Germinal center (tissue), 1 donor: ENCODE measurements around the gene ZNF700.
"Not testable (repeated sequence)": the region's sequence is repeated elsewhere in the genome, so short reads cannot be mapped to it uniquely, and the experiment has no call there.

Experiments used
- DNase-seq: peaks from one replicate; pipeline ENCODE4 v3.0.0; 2012; ENCODE audit warnings: mixed read lengths, low spot score

ZNF700 gene

GRCh38 chr19:11941361-11941887 is 16.5 kb downstream of the ZNF700 start:
- DNase-seq: not testable (repeated sequence)

DNA sequence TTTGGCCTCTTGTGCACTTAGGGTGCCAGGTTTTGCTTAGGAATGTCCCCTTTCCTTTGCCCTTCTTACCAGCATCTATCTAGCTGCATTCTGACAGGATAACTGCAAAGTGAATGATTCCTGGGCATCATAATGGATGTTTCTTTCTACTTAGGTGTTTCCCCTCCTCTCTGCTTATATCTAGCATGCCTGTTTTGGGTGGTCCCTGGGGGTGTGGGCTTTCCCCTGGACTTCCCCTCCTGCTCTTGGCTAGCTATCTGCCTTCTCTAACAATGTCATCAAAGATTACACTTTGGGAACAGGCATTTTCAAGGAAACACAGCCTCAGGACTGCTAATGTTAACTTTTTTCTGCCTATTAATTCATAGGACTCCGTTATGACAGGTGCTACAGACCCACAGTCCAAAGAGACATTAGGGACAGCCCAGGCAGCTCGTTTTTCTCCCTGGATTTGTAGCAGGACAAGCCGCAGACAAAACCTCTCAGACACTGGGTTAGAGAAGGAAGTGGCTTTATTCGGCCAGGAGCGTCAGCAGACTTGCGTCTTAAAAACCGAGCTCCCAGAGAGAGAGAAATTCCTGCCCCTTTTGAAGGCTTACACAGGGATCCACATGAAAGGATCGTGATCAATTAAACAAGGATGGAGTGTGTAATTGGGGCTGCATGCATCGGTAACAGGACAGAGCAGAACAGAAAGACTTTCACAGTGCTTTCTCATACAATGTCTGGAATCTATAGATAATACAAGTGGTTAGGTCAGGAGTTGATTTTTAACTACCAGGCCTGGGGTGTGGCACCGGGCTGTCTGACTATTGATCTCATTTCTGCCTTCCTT is 17.3 kb downstream of the ZNF700 start:
- DNase-seq: no peak

DNA sequence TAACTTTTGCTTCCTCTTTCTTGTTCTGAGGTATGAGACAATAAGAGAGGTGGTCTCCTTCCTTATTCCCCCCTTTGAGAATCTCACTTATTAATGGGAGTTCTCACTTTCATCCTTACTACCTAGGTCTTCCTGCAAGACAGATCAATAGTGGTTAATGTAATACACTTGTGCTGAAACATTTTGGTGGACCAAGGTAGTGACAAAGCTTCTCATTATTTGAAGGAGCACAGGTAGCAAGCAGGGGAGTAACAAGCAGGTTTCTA is 17.9 kb downstream of the ZNF700 start:
- no peak for DNase-seq

- DNase-seq: no peak
These were observed 19.7 kb downstream of the ZNF700 start for GRCh38 chr19:11944656-11945055.

- DNase-seq: no peak
These were observed 23.7 kb downstream of the ZNF700 start for GRCh38 chr19:11948646-11949045.

- no peak for DNase-seq
These were observed 24.3 kb downstream of the ZNF700 start for GRCh38 chr19:11949201-11949600.

- DNase-seq: not testable (repeated sequence)
These were observed 24.7 kb downstream of the ZNF700 start for GRCh38 chr19:11949614-11950080.

DNA sequence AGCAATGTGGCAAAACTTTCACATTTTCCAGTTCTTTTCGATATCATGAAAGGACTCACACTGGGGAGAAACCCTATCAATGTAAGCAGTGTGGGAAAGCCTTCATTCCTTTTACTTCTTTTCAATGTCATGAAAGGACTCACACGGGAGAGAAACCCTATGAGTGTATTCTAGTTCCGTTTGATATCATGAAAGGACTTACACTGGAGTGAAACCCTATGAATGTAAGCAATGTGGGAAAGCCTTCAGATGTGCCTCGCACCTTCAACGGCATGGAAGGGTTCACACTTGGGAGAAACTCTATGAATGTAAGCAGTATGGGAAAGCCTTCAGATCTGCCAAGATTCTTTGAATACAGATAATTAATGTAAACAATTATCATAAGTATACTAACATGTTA is 25.4 kb downstream of the ZNF700 start:
- DNase-seq: no peak

GRCh38 chr19:11963566-11964355 is 38.9 kb downstream of the ZNF700 start:
- DNase-seq: peak; percentile 75

- DNase-seq: peak; percentile 3
These were observed 39.6 kb downstream of the ZNF700 start for GRCh38 chr19:11964496-11964857.

GRCh38 chr19:11964858-11965645 is 40.1 kb downstream of the ZNF700 start, which contains the start of gene ZNF763:
ZNF763 (plus strand) TSS chr19:11965040; CDS start chr19:11965209, 169 bp downstream.
- peak; percentile 94 for DNase-seq

DNA sequence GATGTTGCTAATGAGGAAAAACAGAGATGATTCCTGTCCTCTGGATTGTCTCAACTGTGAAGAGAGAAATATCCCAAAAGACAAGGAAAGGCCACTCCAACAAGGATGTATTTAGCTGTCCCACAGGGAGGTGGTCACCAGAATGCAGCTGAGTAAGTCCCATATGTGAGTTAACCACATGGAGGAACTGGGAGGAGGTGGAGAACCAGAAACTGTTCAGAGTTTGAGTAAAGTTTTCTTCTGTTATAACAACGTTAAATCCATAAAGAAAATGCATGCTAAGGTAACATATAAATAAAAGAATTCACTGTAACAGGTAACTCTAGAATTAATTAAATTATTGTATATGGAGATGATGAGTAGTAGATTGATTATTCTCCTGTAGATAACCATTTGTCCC is 45.3 kb downstream of the ZNF700 start:
- DNase-seq: no peak

- no peak for DNase-seq
These were observed 46.1 kb downstream of the ZNF700 start for GRCh38 chr19:11971041-11971440.

DNA sequence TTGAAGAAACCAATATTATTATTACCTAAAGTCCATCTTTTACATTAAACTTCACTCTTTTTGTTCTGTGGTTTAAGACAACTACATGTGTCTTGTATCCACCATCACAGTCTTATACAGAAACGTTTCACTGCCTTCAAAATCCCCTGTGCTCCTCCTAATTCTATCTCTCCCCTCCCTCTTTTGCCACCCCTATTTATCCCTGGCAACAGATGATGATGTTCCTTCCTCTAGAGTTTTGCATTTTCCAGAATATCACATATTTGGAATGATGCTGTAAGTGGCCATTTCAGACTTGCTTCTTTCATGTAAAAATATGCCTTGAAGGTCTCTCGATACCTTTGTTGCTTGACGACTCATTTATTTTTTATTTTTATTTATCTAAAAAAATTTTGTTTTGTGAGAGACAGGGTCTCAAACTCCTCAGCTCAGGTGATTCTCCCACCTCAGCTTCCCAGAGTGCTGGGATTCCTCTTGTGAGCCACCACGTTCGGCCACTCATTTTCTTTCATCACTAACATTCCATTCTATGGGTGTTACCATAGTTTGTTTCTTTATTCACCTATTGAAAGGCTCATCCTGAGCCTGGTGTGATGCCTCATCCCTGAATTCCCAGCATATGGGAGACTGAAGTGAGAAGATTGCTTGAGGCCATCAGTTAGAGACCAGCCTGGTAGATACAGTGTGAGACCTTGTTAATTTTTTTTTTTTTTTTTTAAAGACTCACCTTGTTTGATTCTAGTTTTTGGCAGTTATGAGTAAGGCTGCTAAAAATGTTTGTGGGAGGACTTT is 48.3 kb downstream of the ZNF700 start:
- no peak for DNase-seq

DNA sequence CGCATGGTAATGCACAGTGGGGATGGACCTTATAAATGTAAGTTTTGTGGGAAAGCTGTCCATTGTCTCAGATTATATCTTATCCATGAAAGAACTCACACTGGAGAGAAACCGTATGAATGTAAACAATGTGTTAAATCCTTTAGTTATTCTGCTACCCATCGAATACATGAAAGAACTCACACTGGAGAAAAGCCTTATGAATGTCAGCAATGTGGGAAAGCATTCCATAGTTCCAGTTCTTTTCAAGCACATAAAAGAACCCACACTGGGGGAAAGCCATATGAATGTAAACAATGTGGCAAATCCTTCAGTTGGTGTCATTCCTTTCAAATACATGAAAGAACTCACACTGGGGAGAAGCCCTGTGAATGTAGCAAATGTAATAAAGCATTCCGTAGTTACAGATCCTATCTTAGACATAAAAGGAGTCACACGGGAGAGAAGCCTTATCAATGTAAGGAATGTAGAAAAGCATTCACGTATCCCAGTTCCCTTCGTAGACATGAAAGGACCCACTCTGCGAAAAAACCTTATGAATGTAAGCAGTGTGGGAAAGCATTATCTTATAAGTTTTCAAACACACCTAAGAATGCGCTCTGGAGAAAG is 53.7 kb downstream of the ZNF700 start:
- DNase-seq: no peak

DNA sequence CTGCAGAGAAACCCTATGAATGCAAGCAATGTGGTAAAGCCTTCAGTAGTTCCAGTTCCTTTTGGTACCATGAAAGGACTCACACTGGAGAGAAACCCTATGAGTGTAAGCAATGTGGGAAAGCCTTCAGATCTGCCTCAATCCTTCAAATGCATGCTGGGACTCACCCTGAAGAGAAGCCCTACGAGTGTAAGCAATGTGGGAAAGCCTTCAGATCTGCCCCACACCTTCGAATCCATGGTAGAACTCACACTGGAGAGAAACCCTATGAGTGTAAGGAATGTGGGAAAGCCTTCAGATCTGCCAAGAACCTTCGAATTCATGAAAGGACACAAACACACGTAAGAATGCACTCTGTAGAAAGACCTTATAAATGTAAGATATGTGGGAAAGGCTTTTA is 54.6 kb downstream of the ZNF700 start:
- no peak for DNase-seq

DNA sequence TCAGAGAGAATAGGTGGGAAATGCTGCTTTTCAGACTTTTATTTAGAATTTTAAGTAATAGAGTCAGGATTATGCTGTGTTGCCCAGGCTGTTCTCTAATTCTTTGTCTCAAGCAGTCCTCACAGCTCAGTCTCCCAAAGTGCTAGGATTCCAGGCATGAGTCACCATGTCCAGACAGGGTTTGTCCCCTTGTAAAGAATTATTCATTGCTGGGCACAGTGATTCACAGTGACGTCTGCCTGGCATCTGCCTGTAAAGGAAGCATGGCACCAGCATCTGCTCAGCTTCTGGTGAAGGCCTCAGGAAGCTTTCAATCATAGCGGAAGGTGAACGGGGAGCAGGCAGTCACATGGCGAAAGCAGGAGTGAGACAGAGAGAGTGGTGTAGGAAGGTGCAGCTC is 57.6 kb downstream of the ZNF700 start:
- no peak for DNase-seq

DNA sequence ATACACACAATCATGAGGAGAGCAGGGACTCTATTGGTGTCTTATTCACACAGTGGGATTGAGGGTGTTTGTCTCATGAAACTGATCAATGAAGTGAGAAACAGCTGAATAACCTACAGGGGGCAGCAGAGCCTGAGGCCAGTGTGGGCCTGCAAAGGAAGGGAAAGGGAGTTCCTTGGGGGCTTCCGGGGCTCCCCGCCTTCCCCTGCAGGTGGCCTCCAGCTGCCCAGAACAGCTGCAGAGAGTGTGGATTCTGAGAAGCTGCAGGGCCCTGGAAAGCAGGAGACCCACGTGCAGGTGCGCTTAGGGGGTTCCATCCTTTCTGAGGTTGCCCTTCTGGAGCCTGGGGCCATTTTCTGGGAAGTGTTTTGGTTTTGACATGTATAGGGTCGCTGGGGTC is 60.1 kb downstream of the ZNF700 start:
- peak; percentile 59 for DNase-seq

GRCh38 chr19:11986754-11987153 is 61.8 kb downstream of the ZNF700 start:
- no peak for DNase-seq

- DNase-seq: peak; percentile 96
These were observed 62.7 kb downstream of the ZNF700 start for GRCh38 chr19:11987405-11988281.
